Adrenal gland (tissue), 12 donors: ENCODE data around the gene INSRR. TPM values are rescaled to one million over a fixed set of nuclear protein-coding genes. Genes with fewer than 3 reads are reported as not detected.

Experiments used
- DNase-seq, 7 donors: peaks; one replicate each; pipeline ENCODE4 v3.0.0-alpha.2; 2019 to 2020
- H3K27ac ChIP-seq, 5 donors: fragments of 200-600 bp; sonication (generic) in 4 of 5; 1 replicate in 3 of 5; 2 replicates in 2 of 5; pipeline versions ENCODE4 v1.5.1 to v1.8.0; 2016 to 2020; ENCODE audit warnings: mild to moderate bottlenecking in 1 of 5
- H3K27me3 ChIP-seq: fragments of 200-600 bp; 2 replicates; pipeline ENCODE4 v1.8.0; 2021
- H3K36me3 ChIP-seq, 2 donors: fragments of 200-600 bp; replicated peaks in 1 of 2; 1 replicate in 1 of 2; 2 replicates in 1 of 2; pipeline versions ENCODE4 v1.5.1 to v1.8.0; 2018 to 2022
- H3K4me1 ChIP-seq, 2 donors: fragments of 200-600 bp; replicated peaks in 1 of 2; 1 replicate in 1 of 2; 2 replicates in 1 of 2; pipeline versions ENCODE4 v1.5.1 to v1.8.0; 2018 to 2021
- H3K4me3 ChIP-seq, 4 donors: fragments of 200-600 bp; sonication (generic) in 3 of 4; one replicate each; pipeline ENCODE4 v1.5.1; 2016 to 2018
- H3K9me3 ChIP-seq, 3 donors: fragments of 200-600 bp; sonication (generic) in 1 of 3; replicated peaks in 1 of 3; 1 replicate in 2 of 3; 2 replicates in 1 of 3; pipeline versions ENCODE4 v1.5.1 to v1.8.0; 2016 to 2021
- POLR2A ChIP-seq, 2 donors: fragments of 450-650 bp; IDR thresholded peaks; one replicate each; pipeline ENCODE4 v1.6.1; 2017; ENCODE audit warnings: antibody characterized with exemption in 2 of 2, mild to moderate bottlenecking in 2 of 2, moderate library complexity in 1 of 2
- WGBS, 4 donors: extraction: QIAGEN DNeasy Blood & Tissue Kit in 2 of 4; methylation state at CpG; one replicate each; pipeline versions ENCODE4 v1.1.5 to v1.1.7; 2013 to 2017; 5-methylcytosine and 5-hydroxymethylcytosine counted together
- intact Hi-C, 2 donors: fragments of 100-400 bp; cut with DNase I; formaldehyde crosslinking; loops; one replicate each; pipeline versions ENCODE4 v1.14.1 to v1.15.0; 2022 to 2023
- polyA plus RNA-seq, 3 donors: library from polyadenylated mRNA; stranded (reverse); fragments of 200-250 nt in 2 of 3; fragments of 350-450 nt in 1 of 3; fragmentation: Illumina TruSeq in 1 of 3; extraction: RNeasy Lipid Tissue Mini Kit (QIAGEN cat#74804) in 1 of 3; gene quantifications; one replicate each; pipeline ENCODE4 v1.2.3, GENCODE V29; 2013 to 2014
- total RNA-seq, 9 donors: library from RNA; depleted of rRNA in 4 of 9; stranded (reverse); fragments of >200 nt in 4 of 9; fragments of 120-200 nt in 1 of 9; fragmentation: NEBNext Ultra II Directional in 1 of 9; extraction: Animal tissue kit (Norgen Biotek cat#: 25700) in 1 of 9; gene quantifications; one replicate each; pipeline versions ENCODE4 v1.1.0 to v1.2.4, GENCODE V29; 2013 to 2023
- TF ChIP-seq, protein P1 (sequence below), 6 experiments: fragments of 450-650 bp in 4 of 6; fragments of 200-600 bp in 2 of 6; sonication (generic) in 1 of 6; IDR thresholded peaks; 1 replicate in 5 of 6; 2 replicates in 1 of 6; pipeline versions ENCODE4 v1.5.1 to v1.8.0; 2016 to 2021; ENCODE audit warnings: antibody characterized with exemption in 6 of 6, mild to moderate bottlenecking in 2 of 6, moderate library complexity in 1 of 6
- donor health status: healthy with polysubstance abuse.
- donor health status: Bipolar disorder and iron deficiency.
- donor health status: DM: yes; HTN: yes; CAD: no.
- donor health status: DM: no; HTN: no; CAD: no.
- donor health status: DM: no; HTN: no; CAD: no.
- donor health status: DM: yes; HTN: yes; CAD: no.

INSRR gene
- total and polyA plus RNA-seq, 12 donors, result 0.04 to 8.7 (median 0.35) TPM; not detected in 2

DNA sequence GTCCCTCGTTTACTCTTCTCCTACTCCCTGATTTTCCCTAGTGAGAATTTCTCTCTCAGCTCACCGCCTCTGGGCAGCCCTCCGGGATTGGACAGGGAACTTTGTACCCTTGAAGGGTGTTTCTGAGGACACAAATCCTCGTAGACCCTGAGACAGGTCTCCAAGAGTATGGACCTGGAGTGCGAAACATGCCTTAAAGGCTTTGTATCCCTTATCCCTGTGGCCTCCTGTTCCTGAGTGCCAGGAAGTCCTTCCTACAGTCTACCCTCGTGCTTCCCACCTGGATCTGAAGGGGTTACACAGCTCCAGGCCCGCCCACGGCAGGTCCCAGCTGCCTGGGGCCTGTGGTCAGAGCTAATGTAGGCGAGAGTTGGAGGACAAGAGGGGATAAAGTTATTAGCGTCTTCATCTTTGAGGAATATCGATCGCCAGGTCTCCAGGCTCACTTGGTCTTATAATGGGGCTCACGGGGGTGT, 27.0 kb upstream of the INSRR start:
- no peaks in the 10 kb centered on the region for H3K9me3 ChIP-seq
- TF ChIP-seq POLR2A (IDR thresholded peaks at IDR 0.05), result no peak
- TF ChIP-seq, protein P1, sequence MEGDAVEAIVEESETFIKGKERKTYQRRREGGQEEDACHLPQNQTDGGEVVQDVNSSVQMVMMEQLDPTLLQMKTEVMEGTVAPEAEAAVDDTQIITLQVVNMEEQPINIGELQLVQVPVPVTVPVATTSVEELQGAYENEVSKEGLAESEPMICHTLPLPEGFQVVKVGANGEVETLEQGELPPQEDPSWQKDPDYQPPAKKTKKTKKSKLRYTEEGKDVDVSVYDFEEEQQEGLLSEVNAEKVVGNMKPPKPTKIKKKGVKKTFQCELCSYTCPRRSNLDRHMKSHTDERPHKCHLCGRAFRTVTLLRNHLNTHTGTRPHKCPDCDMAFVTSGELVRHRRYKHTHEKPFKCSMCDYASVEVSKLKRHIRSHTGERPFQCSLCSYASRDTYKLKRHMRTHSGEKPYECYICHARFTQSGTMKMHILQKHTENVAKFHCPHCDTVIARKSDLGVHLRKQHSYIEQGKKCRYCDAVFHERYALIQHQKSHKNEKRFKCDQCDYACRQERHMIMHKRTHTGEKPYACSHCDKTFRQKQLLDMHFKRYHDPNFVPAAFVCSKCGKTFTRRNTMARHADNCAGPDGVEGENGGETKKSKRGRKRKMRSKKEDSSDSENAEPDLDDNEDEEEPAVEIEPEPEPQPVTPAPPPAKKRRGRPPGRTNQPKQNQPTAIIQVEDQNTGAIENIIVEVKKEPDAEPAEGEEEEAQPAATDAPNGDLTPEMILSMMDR (IDR thresholded peaks at IDR 0.05), result no peak
- H3K36me3 ChIP-seq, result no peaks in the 10 kb centered on the region
- no peak overlapping the region for H3K27ac ChIP-seq
- H3K4me1 ChIP-seq, result peaks cover 0 to 3% of the 10 kb centered on the region in 2 donors
- H3K27me3 ChIP-seq, result no peaks in the 10 kb centered on the region
- WGBS, 4 donors, result 61 to 69% (median 67%) methylated on average over 13 of the region's 13 CpGs
- DNase-seq, result no peak
- H3K4me3 ChIP-seq, result no peak overlapping the region
- intact Hi-C loops, result loop anchor here in 1 of 2 donors (5.0 kb wide), 1 partner anchor 44 kb away; no protein-coding TSS in a partner anchor

DNA sequence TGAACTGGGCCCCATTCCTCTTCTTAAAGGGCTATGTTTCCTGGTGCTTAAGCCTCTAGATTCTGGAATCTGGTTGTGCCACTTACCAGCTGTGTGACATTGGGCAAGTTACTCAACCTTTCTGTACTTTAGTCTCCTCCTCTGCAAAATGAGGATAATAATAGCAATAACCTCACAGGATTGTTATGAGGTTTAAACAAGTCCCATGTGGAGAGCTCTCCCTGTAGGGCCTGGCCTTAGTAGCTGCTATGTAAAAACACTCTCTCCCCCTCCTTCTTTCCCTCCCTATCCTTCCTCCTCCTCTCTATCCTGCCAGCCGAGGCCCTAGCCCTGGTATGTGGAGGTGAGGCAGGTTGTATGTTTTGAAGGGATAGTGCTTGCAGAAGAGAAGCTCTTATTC, 26.4 kb upstream of the INSRR start:
- H3K4me3 ChIP-seq, result no peak overlapping the region
- H3K9me3 ChIP-seq, result no peaks in the 10 kb centered on the region
- no peaks in the 10 kb centered on the region for H3K27me3 ChIP-seq
- 40 to 68% (median 55%) methylated on average over 1 of the region's 1 CpG for WGBS, 4 donors
- intact Hi-C loops, result loop anchor here in 1 of 2 donors (5.0 kb wide), 1 partner anchor 43 kb away; no protein-coding TSS in a partner anchor
- H3K36me3 ChIP-seq, result no peaks in the 10 kb centered on the region
- no peak for TF ChIP-seq POLR2A (IDR thresholded peaks at IDR 0.05)
- TF ChIP-seq, protein P1 (IDR thresholded peaks at IDR 0.05), result no peak
- H3K4me1 ChIP-seq, result peaks cover 0 to 3% of the 10 kb centered on the region in 2 donors
- no peak overlapping the region for H3K27ac ChIP-seq
- DNase-seq, result no peak

DNA sequence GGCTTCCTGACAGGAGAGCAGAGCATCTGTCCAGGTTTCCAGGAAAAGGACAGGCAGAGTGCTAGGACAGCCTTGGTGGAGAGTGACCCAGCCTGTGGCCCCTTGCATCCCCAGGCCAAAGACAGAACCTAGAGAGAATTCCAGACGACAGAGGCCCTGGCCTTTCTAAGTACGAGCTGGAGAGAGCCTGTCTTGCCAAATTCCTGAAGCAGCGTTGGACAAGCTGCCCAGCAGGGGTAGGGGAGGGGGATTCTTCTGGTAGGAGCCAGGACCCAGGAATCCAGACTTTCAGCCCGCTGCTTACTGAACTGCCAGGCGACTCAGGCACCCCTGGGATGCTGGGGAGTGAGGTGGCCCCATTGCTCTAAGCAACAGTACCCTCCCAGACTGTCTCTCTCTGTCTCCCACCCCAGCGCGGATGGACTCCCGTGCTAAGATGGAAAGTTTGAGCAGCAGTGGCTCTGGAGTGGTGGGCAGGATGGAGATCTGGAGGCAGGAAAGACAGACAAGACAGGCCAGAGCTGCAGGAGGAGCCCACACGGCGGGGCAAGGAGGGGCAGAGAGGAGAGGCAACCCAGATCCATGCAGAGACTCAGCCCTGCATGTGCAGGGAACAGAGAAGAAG, 25.8 kb upstream of the INSRR start:
- DNase-seq, result no peak
- Histone ChIP-seq H3K4me3 (no peak overlapping the region), H3K36me3 (no peaks in the 10 kb centered on the region), H3K27me3 (no peaks in the 10 kb centered on the region), H3K9me3 (no peaks in the 10 kb centered on the region), H3K4me1 (no peaks in the 10 kb centered on the region), H3K27ac (no peak overlapping the region)
- intact Hi-C loops, result loop anchor here in 1 of 2 donors (5.0 kb wide), 1 partner anchor 42 kb away; no protein-coding TSS in a partner anchor
- no peak for TF ChIP-seq POLR2A (IDR thresholded peaks at IDR 0.05)
- TF ChIP-seq, protein P1 (IDR thresholded peaks at IDR 0.05), result no peak
- 73 to 82% (median 80%) methylated on average over 6 to 10 of the region's 10 CpGs for WGBS, 4 donors

DNA sequence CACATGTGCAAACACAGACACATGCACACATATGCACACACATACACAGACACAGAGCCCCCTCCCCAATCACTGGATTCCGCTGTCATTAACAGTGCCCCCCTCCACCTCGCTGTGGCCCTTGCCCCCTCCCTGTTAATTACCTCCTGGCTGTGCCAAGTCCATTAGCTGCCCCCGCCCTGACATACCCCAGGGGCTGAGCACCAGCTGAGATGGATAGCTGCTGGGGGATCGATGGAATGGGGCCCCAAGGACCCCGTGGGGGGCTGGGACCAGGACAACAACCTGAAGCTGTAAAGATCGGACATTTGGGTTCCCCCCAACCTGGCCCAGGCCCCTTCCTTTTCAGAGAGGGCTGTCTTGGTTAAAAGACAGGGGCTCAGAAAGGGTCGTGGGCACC, 25.0 kb upstream of the INSRR start:
- no peak overlapping the region for H3K27ac ChIP-seq
- H3K9me3 ChIP-seq, result no peaks in the 10 kb centered on the region
- 55 to 76% (median 69%) methylated on average over 3 to 7 of the region's 7 CpGs for WGBS, 4 donors
- H3K4me1 ChIP-seq, result no peaks in the 10 kb centered on the region
- intact Hi-C loops, result no loop called here
- no peaks in the 10 kb centered on the region for H3K36me3 ChIP-seq
- no peak for DNase-seq
- TF ChIP-seq, protein P1 (IDR thresholded peaks at IDR 0.05), result no peak
- TF ChIP-seq POLR2A (IDR thresholded peaks at IDR 0.05), result no peak
- no peaks in the 10 kb centered on the region for H3K27me3 ChIP-seq
- no peak overlapping the region for H3K4me3 ChIP-seq
